DMS114 treated with DMSO at 0.1 percent for 48 hours (cell line): ENCODE data around the gene RERE.
A peak's percentile ranks its signal among the peaks of the same experiment; 100 is the strongest.

Experiments
- DNase-seq: peaks from one replicate; lab custom pipeline; 2025; ENCODE audit not compliant: unreplicated experiment; lab: John Stamatoyannopoulos, UW

Gene RERE

GRCh38 chr1:8817412-8818324, at the start of gene RERE:
RERE (minus strand) TSS chr1:8817640.
- peak; percentile 63 for DNase-seq

- no peak for DNase-seq
These were observed 49.5 kb upstream of the RERE start for GRCh38 chr1:8866792-8867415.

GRCh38 chr1:8866173-8866791, 48.8 kb upstream of the RERE start:
- no peak for DNase-seq

- no peak for DNase-seq
These were observed 47.4 kb upstream of the RERE start for GRCh38 chr1:8864713-8865344.

GRCh38 chr1:8863794-8864233, 46.4 kb upstream of the RERE start:
- DNase-seq = no peak

- no peak for DNase-seq
These were observed 45.7 kb upstream of the RERE start for GRCh38 chr1:8863138-8863537.

- DNase-seq = peak; percentile 46
These were observed 45.1 kb upstream of the RERE start for GRCh38 chr1:8862528-8862927.

- no peak for DNase-seq
These were observed 43.5 kb upstream of the RERE start for GRCh38 chr1:8860738-8861516.

GRCh38 chr1:8858888-8859706, 41.7 kb upstream of the RERE start:
- DNase-seq = peak; percentile 58

GRCh38 chr1:8858112-8858668, 40.8 kb upstream of the RERE start:
- no peak for DNase-seq

- DNase-seq = no peak
These were observed 39.4 kb upstream of the RERE start for GRCh38 chr1:8856689-8857412.

GRCh38 chr1:8854240-8854639, 36.8 kb upstream of the RERE start:
- no peak for DNase-seq

GRCh38 chr1:8851060-8851459, 33.6 kb upstream of the RERE start:
- no peak for DNase-seq

GRCh38 chr1:8848663-8849386, 31.4 kb upstream of the RERE start:
- DNase-seq = peak; percentile 61

- no peak for DNase-seq
These were observed 30.6 kb upstream of the RERE start for GRCh38 chr1:8847990-8848389.

GRCh38 chr1:8846263-8846662, 28.8 kb upstream of the RERE start:
- no peak for DNase-seq

- no peak for DNase-seq
These were observed 28.0 kb upstream of the RERE start for GRCh38 chr1:8845104-8846097.
